HEK293T (cell line): ENCODE data around the gene GRAMD2B.

Experiments
- ARNT ChIP-seq: fragments of 450-650 bp; IDR thresholded peaks from 2 replicates; pipeline ENCODE4 v1.6.1; 2017; ENCODE audit warnings: mild to moderate bottlenecking
- CTBP1 ChIP-seq: fragments of 450-650 bp; IDR thresholded peaks from 2 replicates; pipeline ENCODE4 v1.6.1; 2016; ENCODE audit warnings: borderline replicate concordance
- FOXA1 ChIP-seq: fragments of 450-650 bp; IDR thresholded peaks from 2 replicates; pipeline ENCODE4 v1.6.1; 2016; ENCODE audit warnings: mild to moderate bottlenecking
- FOXK2 ChIP-seq: fragments of 450-650 bp; IDR thresholded peaks from 2 replicates; pipeline ENCODE4 v1.6.1; 2016; ENCODE audit warnings: mild to moderate bottlenecking
- FOXM1 ChIP-seq: fragments of 450-650 bp; IDR thresholded peaks from 2 replicates; pipeline ENCODE4 v1.6.1; 2017; ENCODE audit warnings: mild to moderate bottlenecking, borderline replicate concordance
- LEF1 ChIP-seq: fragments of 450-650 bp; IDR thresholded peaks from 2 replicates; pipeline ENCODE4 v1.6.1; 2017; ENCODE audit warnings: mild to moderate bottlenecking, borderline replicate concordance
- NFRKB ChIP-seq: fragments of 450-650 bp; IDR thresholded peaks from 2 replicates; pipeline ENCODE4 v1.6.1; 2016; ENCODE audit warnings: mild to moderate bottlenecking, moderate library complexity
- SP1 ChIP-seq: fragments of 450-650 bp; IDR thresholded peaks from 2 replicates; pipeline ENCODE4 v1.6.1; 2017
- SUZ12 ChIP-seq: fragments of 450-650 bp; IDR thresholded peaks from 2 replicates; pipeline ENCODE4 v1.6.1; 2016; ENCODE audit warnings: mild to moderate bottlenecking
- TARDBP ChIP-seq: fragments of 450-650 bp; IDR thresholded peaks from 2 replicates; pipeline ENCODE4 v1.6.1; 2016

DNA sequence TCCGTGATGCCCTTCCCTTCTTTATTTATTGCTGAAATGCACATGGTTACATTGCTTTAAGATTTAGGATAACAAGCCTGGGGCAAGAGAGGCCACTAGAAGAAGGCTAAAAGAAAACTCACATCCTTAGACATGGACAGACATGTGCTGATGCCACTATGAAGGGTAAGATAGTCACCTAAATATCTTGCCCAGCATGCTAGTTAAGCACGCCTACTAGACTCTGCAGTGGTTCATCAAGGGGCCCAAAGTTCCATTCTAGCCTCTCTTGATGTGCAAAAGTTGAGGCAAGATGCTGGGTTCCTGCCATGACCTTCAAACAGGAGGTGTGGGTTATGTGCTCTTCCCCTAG is 49.3 kb downstream of the GRAMD2B start:
- TF ChIP-seq SP1, result no peak
- no peak for TF ChIP-seq FOXA1
- TF ChIP-seq ARNT, result no peak
- TF ChIP-seq NFRKB, result no peak
- TF ChIP-seq FOXK2, result no peak
- TF ChIP-seq SUZ12, result no peak
- TF ChIP-seq FOXM1, result no peak
- TF ChIP-seq TARDBP, result no peak
- no peak for TF ChIP-seq CTBP1
- TF ChIP-seq LEF1, result no peak
